ENCODE measurements around the gene ERCC6L2. TPM values are rescaled to one million over a fixed set of nuclear protein-coding genes. Genes with fewer than 3 reads are reported as not detected.

The ERCC6L2 gene
- total and polyA plus RNA-seq, 9 of the 15 experiments (the other 6 are each of a cell fraction or from before 2014, with no cell fraction given), result 7.8 to 42.8 (median 23.6) TPM

- TF ChIP-seq TBL1XR1 (IDR thresholded peaks at IDR 0.05; ENCODE audit: low read length in 2 of 2), result peak in 1 of 2 experiments; percentile 20; a peak in 2 of 4 replicates
- no peak for TF ChIP-seq HEY1 (CRISPR knock-in tag; IDR thresholded peaks at IDR 0.05; ENCODE audit: borderline replicate concordance)
- TF ChIP-seq BRD4 (IDR thresholded peaks at IDR 0.05), result peak; percentile 97
- TF ChIP-seq SIN3A (IDR thresholded peaks at IDR 0.05; ENCODE audit: borderline replicate concordance in 2 of 2, control insufficient read depth in 1 of 2, low read depth in 2 of 2, low read length in 2 of 2), result peak in 1 of 2 experiments; percentile 96; a peak in 1 of 4 replicates
- TF ChIP-seq, protein P1, sequence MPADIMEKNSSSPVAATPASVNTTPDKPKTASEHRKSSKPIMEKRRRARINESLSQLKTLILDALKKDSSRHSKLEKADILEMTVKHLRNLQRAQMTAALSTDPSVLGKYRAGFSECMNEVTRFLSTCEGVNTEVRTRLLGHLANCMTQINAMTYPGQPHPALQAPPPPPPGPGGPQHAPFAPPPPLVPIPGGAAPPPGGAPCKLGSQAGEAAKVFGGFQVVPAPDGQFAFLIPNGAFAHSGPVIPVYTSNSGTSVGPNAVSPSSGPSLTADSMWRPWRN (IDR thresholded peaks at IDR 0.05; ENCODE audit: low read depth), result no peak
- no peak for TF ChIP-seq KDM2B (CRISPR knock-in tag; IDR thresholded peaks at IDR 0.05)
- TF ChIP-seq ZNF431 (CRISPR knock-in tag; IDR thresholded peaks at IDR 0.05), result peak; percentile 45; the same call in 1 of the 2 replicates
- TF ChIP-seq ETV1 (tag; conservative IDR thresholded peaks at IDR 0.05; ENCODE audit: low read depth), result peak; percentile 96
- TF ChIP-seq ZNF324 (CRISPR knock-in tag; IDR thresholded peaks at IDR 0.05), result no peak
- TF ChIP-seq, protein P2, sequence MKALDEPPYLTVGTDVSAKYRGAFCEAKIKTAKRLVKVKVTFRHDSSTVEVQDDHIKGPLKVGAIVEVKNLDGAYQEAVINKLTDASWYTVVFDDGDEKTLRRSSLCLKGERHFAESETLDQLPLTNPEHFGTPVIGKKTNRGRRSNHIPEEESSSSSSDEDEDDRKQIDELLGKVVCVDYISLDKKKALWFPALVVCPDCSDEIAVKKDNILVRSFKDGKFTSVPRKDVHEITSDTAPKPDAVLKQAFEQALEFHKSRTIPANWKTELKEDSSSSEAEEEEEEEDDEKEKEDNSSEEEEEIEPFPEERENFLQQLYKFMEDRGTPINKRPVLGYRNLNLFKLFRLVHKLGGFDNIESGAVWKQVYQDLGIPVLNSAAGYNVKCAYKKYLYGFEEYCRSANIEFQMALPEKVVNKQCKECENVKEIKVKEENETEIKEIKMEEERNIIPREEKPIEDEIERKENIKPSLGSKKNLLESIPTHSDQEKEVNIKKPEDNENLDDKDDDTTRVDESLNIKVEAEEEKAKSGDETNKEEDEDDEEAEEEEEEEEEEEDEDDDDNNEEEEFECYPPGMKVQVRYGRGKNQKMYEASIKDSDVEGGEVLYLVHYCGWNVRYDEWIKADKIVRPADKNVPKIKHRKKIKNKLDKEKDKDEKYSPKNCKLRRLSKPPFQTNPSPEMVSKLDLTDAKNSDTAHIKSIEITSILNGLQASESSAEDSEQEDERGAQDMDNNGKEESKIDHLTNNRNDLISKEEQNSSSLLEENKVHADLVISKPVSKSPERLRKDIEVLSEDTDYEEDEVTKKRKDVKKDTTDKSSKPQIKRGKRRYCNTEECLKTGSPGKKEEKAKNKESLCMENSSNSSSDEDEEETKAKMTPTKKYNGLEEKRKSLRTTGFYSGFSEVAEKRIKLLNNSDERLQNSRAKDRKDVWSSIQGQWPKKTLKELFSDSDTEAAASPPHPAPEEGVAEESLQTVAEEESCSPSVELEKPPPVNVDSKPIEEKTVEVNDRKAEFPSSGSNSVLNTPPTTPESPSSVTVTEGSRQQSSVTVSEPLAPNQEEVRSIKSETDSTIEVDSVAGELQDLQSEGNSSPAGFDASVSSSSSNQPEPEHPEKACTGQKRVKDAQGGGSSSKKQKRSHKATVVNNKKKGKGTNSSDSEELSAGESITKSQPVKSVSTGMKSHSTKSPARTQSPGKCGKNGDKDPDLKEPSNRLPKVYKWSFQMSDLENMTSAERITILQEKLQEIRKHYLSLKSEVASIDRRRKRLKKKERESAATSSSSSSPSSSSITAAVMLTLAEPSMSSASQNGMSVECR (CRISPR knock-in tag; IDR thresholded peaks at IDR 0.05), result peak; percentile 80
- no peak for TF ChIP-seq ARID2 (IDR thresholded peaks at IDR 0.05)
- TF ChIP-seq FOXP1 (CRISPR knock-in tag; IDR thresholded peaks at IDR 0.05), result no peak; the same call in none of the 2 replicates
- TF ChIP-seq BRCA1 (IDR thresholded peaks at IDR 0.05), result peak; percentile 98
- TF ChIP-seq BRCA1 (CRISPR knock-in tag; IDR thresholded peaks at IDR 0.05), result no peak
- TF ChIP-seq NR2C2 (CRISPR knock-in tag; IDR thresholded peaks at IDR 0.05), result peak; percentile 75; the same call in 1 of the 2 replicates
- peak; percentile 74 for TF ChIP-seq NR2C2 (tag; IDR thresholded peaks at IDR 0.05)
- no peak for TF ChIP-seq ZNF699 (CRISPR knock-in tag; IDR thresholded peaks at IDR 0.05; ENCODE audit: insufficient replicate concordance)
- no peak; the same call in 1 of the 2 replicates for TF ChIP-seq JUND (IDR thresholded peaks at IDR 0.05; ENCODE audit: borderline replicate concordance, low read depth, low read length)
- TF ChIP-seq JUND (tag; IDR thresholded peaks at IDR 0.05; ENCODE audit: borderline replicate concordance, low read depth, low read length), result no peak; the same call in 2 of the 3 replicates
- TF ChIP-seq ZNF217 (CRISPR knock-in tag; IDR thresholded peaks at IDR 0.05), result no peak
- TF ChIP-seq NR2F6 (CRISPR knock-in tag; IDR thresholded peaks at IDR 0.05), result no peak
- TF ChIP-seq GATAD2A (IDR thresholded peaks at IDR 0.05), result no peak
- peak; percentile 31 to 67; a peak in 2 of 4 replicates for TF ChIP-seq MLLT1 (IDR thresholded peaks at IDR 0.05)
These were observed at the start of gene ERCC6L2 (continued) for GRCh38 chr9:95875305-95876137.

All from K562 (cell line).